ENCODE data around the gene CAMSAP3.
A peak's percentile ranks its signal among the peaks of the same experiment; 100 is the strongest.

CAMSAP3 gene

GRCh38 chr19:7596211-7596937, 711 bp downstream of the CAMSAP3 start:
- DNase-seq (ENCODE audit: low read depth), result no peak
- no peak for TF ChIP-seq CTCF (conservative IDR thresholded peaks at IDR 0.05; ENCODE audit: control insufficient read depth, insufficient read depth, low read depth, low read length)
- no peak overlapping the region for H3K4me3 ChIP-seq (ENCODE audit: control insufficient read depth, low read depth, low read length)

GRCh38 chr19:7597689-7598088, 2.0 kb downstream of the CAMSAP3 start:
- DNase-seq (ENCODE audit: low read depth), result peak; percentile 7
- TF ChIP-seq CTCF (conservative IDR thresholded peaks at IDR 0.05; ENCODE audit: control insufficient read depth, insufficient read depth, low read depth, low read length), result no peak

GRCh38 chr19:7598180-7598579, 2.5 kb downstream of the CAMSAP3 start:
- TF ChIP-seq CTCF (conservative IDR thresholded peaks at IDR 0.05; ENCODE audit: control insufficient read depth, insufficient read depth, low read depth, low read length), result no peak

More at GRCh38 chr19:7597689-7598088, 2.0 kb downstream of the CAMSAP3 start:
- H3K4me3 ChIP-seq (ENCODE audit: control insufficient read depth, low read depth, low read length), result no peak overlapping the region

GRCh38 chr19:7600721-7601120, 5.1 kb downstream of the CAMSAP3 start:
- H3K4me3 ChIP-seq (ENCODE audit: control insufficient read depth, low read depth, low read length), result no peak overlapping the region
- no peak for TF ChIP-seq CTCF (conservative IDR thresholded peaks at IDR 0.05; ENCODE audit: control insufficient read depth, insufficient read depth, low read depth, low read length)
- no peak for DNase-seq (ENCODE audit: low read depth)

More at GRCh38 chr19:7598180-7598579, 2.5 kb downstream of the CAMSAP3 start:
- no peak for DNase-seq (ENCODE audit: low read depth)
- H3K4me3 ChIP-seq (ENCODE audit: control insufficient read depth, low read depth, low read length), result no peak overlapping the region

GRCh38 chr19:7602240-7602934, 6.7 kb downstream of the CAMSAP3 start:
- no peak for DNase-seq (ENCODE audit: low read depth)
- TF ChIP-seq CTCF (conservative IDR thresholded peaks at IDR 0.05; ENCODE audit: control insufficient read depth, insufficient read depth, low read depth, low read length), result no peak
- H3K4me3 ChIP-seq (ENCODE audit: control insufficient read depth, low read depth, low read length), result no peak overlapping the region

- no peak overlapping the region for H3K4me3 ChIP-seq (ENCODE audit: control insufficient read depth, low read depth, low read length)
- no peak for DNase-seq (ENCODE audit: low read depth)
- no peak for TF ChIP-seq CTCF (conservative IDR thresholded peaks at IDR 0.05; ENCODE audit: control insufficient read depth, insufficient read depth, low read depth, low read length)
Measured at GRCh38 chr19:7602935-7603497, 7.4 kb downstream of the CAMSAP3 start.
